CD14-positive monocyte (primary cell): ENCODE measurements around the gene ERBB4. TPM values are rescaled to one million over a fixed set of nuclear protein-coding genes. Genes with fewer than 3 reads are reported as not detected.
"Not testable (repeated sequence)": the region's sequence is repeated elsewhere in the genome, so short reads cannot be mapped to it uniquely, and the experiment has no call there.

Experiments used
- DNase-seq, 3 donors: peaks; one replicate each; pipeline ENCODE4 v3.0.0-alpha.2; 2011 to 2022
- H2AFZ ChIP-seq: 2 replicates; pipeline ENCODE4 v1.6.0; 2012; ENCODE audit warnings: mild to moderate bottlenecking, low read depth, low read length, inconsistent platforms; ENCODE audit not compliant: insufficient read depth, poor library complexity, severe bottlenecking
- H3K27ac ChIP-seq, 2 donors: 1 replicate in 1 of 2; 2 replicates in 1 of 2; pipeline ENCODE4 v1.5.1; 2012 to 2013; ENCODE audit warnings: low read length in 2 of 2, control low read depth in 1 of 2, inconsistent platforms in 1 of 2, low read depth in 1 of 2, mild to moderate bottlenecking in 1 of 2
- H3K27me3 ChIP-seq, 2 donors: one replicate each; pipeline versions ENCODE4 v1.6.0 to v1.6.1; 2011 to 2013; ENCODE audit warnings: low read length in 2 of 2; ENCODE audit not compliant: control insufficient read depth in 2 of 2, insufficient read depth in 2 of 2
- H3K36me3 ChIP-seq, 2 donors: replicated peaks in 1 of 2; 1 replicate in 1 of 2; 2 replicates in 1 of 2; pipeline versions ENCODE4 v1.5.1 to v1.6.1; 2012 to 2013; ENCODE audit warnings: low read length in 2 of 2, control low read depth in 1 of 2, inconsistent platforms in 1 of 2, mild to moderate bottlenecking in 1 of 2; ENCODE audit not compliant: insufficient read depth in 2 of 2, control insufficient read depth in 1 of 2
- H3K4me1 ChIP-seq, 2 donors: 1 replicate in 1 of 2; 2 replicates in 1 of 2; pipeline versions ENCODE4 v1.5.1 to v1.6.1; 2012 to 2013; ENCODE audit warnings: low read length in 2 of 2, control low read depth in 1 of 2, inconsistent platforms in 1 of 2, mild to moderate bottlenecking in 1 of 2, moderate library complexity in 1 of 2; ENCODE audit not compliant: insufficient read depth in 2 of 2, control insufficient read depth in 1 of 2
- H3K4me2 ChIP-seq: replicated peaks from 2 replicates; pipeline ENCODE3; 2012; ENCODE audit warnings: low read length, moderate library complexity, mild to moderate bottlenecking; ENCODE audit not compliant: poor library complexity, severe bottlenecking; ENCODE audit errors: extremely low read depth
- H3K4me3 ChIP-seq, 3 experiments: fragments of 200-600 bp in 1 of 3; sonication (generic) in 1 of 3; replicated peaks in 1 of 3; 1 replicate in 2 of 3; 2 replicates in 1 of 3; pipeline ENCODE4 v1.5.1; 2011 to 2013; ENCODE audit warnings: low read length in 3 of 3, mild to moderate bottlenecking in 3 of 3, control low read depth in 2 of 3, low read depth in 2 of 3, inconsistent platforms in 1 of 3, moderate library complexity in 1 of 3
- H3K79me2 ChIP-seq: 2 replicates; pipeline ENCODE4 v1.6.0; 2012; ENCODE audit warnings: mild to moderate bottlenecking, control low read depth, inconsistent platforms, low read length, moderate library complexity; ENCODE audit not compliant: insufficient read depth
- H3K9ac ChIP-seq: 2 replicates; pipeline ENCODE4 v1.6.0; 2017; ENCODE audit warnings: low read length, mild to moderate bottlenecking; ENCODE audit not compliant: insufficient read depth, poor library complexity, severe bottlenecking
- H3K9me3 ChIP-seq, 2 donors: replicated peaks in 1 of 2; 1 replicate in 1 of 2; 2 replicates in 1 of 2; pipeline versions ENCODE4 v1.5.1 to v1.6.1; 2012 to 2013; ENCODE audit warnings: low read length in 2 of 2, control low read depth in 1 of 2; ENCODE audit not compliant: control insufficient read depth in 1 of 2, insufficient read depth in 1 of 2
- H4K20me1 ChIP-seq: 2 replicates; pipeline ENCODE4 v1.6.0; 2012; ENCODE audit warnings: mild to moderate bottlenecking, low read length, control low read depth, moderate library complexity; ENCODE audit not compliant: insufficient read depth
- H3K27ac Mint-ChIP-seq, 7 donors: one replicate each; pipeline ENCODE4 v1.8.0; 2020; ENCODE audit warnings: mild to moderate bottlenecking in 7 of 7, mixed read lengths in 7 of 7, moderate library complexity in 6 of 7, inconsistent platforms in 2 of 7
- H3K27me3 Mint-ChIP-seq, 3 donors: one replicate each; pipeline ENCODE4 v1.8.0; 2021 to 2022; ENCODE audit warnings: low read depth in 3 of 3, mild to moderate bottlenecking in 3 of 3, mixed read lengths in 3 of 3, moderate library complexity in 3 of 3, inconsistent platforms in 1 of 3
- H3K36me3 Mint-ChIP-seq, 2 donors: one replicate each; pipeline ENCODE4 v1.8.0; 2020; ENCODE audit warnings: mixed read lengths in 2 of 2, inconsistent platforms in 1 of 2, mild to moderate bottlenecking in 1 of 2
- H3K4me1 Mint-ChIP-seq: one replicate; pipeline ENCODE4 v1.8.0; 2020; ENCODE audit warnings: mild to moderate bottlenecking, mixed read lengths
- H3K4me3 Mint-ChIP-seq, 2 donors: one replicate each; pipeline ENCODE4 v1.8.0; 2020; ENCODE audit warnings: mild to moderate bottlenecking in 2 of 2, mixed read lengths in 2 of 2, moderate library complexity in 1 of 2
- H3K9me3 Mint-ChIP-seq, 7 donors: one replicate each; pipeline ENCODE4 v1.8.0; 2020 to 2022; ENCODE audit warnings: mixed read lengths in 7 of 7, mild to moderate bottlenecking in 6 of 7, moderate library complexity in 6 of 7, inconsistent platforms in 2 of 7
- WGBS: methylation state at CpG from one replicate; pipeline ENCODE4 v1.1.5; 2013; ENCODE audit warnings: missing lambda C conversion rate; ENCODE audit not compliant: insufficient coverage; 5-methylcytosine and 5-hydroxymethylcytosine counted together
- intact Hi-C, 2 donors: fragments of 100-400 bp; cut with micrococcal nuclease; formaldehyde crosslinking; loops; one replicate each; pipeline versions ENCODE4 v1.15.0 to v1.15.1; 2023
- polyA plus RNA-seq, 3 donors: library from polyadenylated mRNA; depleted of rRNA in 1 of 3; unstranded in 2 of 3; stranded (reverse) in 1 of 3; fragments of 300-500 nt in 2 of 3; fragments of >200 nt in 1 of 3; fragmentation: Illumina TruSeq in 2 of 3; gene quantifications; 1 replicate in 2 of 3; 2 replicates in 1 of 3; pipeline ENCODE4 v1.2.3, GENCODE V29; 2012 to 2021
- TF ChIP-seq, protein P1 (sequence below): fragments of 200-600 bp; IDR thresholded peaks from one replicate; pipeline ENCODE4 v1.8.0; 2022; ENCODE audit warnings: antibody characterized with exemption, mild to moderate bottlenecking

The ERBB4 gene
- polyA plus RNA-seq, 3 donors, result not detected

DNA sequence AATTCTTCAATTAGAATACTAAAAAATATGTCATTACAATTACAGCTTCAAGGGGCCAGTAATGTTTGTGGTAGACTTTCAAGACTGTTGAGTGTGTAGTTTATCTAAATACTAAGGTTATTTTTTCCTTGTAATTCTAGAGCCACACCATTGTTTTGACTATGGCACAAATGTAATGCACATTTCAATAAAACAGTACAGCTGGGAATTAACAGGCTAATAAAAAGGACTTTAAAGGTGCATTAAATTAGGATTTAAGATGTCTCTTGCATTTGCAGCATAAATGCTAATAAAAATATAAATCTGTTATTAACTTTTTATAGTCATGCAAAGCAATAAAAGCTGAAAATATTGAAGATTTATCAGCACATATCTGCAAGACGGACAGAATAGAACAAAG is 344.8 kb downstream of the ERBB4 start:
- Mint-ChIP-seq H3K9me3 (peaks cover 0 to 3% (median 0%) of the 10 kb centered on the region in 7 donors), H3K36me3 (no peaks in the 10 kb centered on the region), H3K4me1 (no peaks in the 10 kb centered on the region), H3K27me3 (peaks cover 0 to 1% (median 0%) of the 10 kb centered on the region in 3 donors), H3K4me3 (no peak overlapping the region), H3K27ac (no peak overlapping the region)
- H3K4me1 ChIP-seq, result no peaks in the 10 kb centered on the region
- H3K27me3 ChIP-seq, result no peaks in the 10 kb centered on the region
- no peaks in the 10 kb centered on the region for H3K36me3 ChIP-seq
- WGBS, result no CpG with 5 or more reads among the region's 1 CpG
- intact Hi-C loops, result no loop called here
- H3K9me3 ChIP-seq, result no peaks in the 10 kb centered on the region
- no peak overlapping the region for H3K4me3 ChIP-seq
- H4K20me1 ChIP-seq, result no peaks in the 10 kb centered on the region
- no peak for DNase-seq
- H3K4me2 ChIP-seq, result no peak overlapping the region
- no peaks in the 10 kb centered on the region for H3K79me2 ChIP-seq
- TF ChIP-seq, protein P1, sequence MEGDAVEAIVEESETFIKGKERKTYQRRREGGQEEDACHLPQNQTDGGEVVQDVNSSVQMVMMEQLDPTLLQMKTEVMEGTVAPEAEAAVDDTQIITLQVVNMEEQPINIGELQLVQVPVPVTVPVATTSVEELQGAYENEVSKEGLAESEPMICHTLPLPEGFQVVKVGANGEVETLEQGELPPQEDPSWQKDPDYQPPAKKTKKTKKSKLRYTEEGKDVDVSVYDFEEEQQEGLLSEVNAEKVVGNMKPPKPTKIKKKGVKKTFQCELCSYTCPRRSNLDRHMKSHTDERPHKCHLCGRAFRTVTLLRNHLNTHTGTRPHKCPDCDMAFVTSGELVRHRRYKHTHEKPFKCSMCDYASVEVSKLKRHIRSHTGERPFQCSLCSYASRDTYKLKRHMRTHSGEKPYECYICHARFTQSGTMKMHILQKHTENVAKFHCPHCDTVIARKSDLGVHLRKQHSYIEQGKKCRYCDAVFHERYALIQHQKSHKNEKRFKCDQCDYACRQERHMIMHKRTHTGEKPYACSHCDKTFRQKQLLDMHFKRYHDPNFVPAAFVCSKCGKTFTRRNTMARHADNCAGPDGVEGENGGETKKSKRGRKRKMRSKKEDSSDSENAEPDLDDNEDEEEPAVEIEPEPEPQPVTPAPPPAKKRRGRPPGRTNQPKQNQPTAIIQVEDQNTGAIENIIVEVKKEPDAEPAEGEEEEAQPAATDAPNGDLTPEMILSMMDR, result no peak
- no peak overlapping the region for H3K27ac ChIP-seq
- H2AFZ ChIP-seq, result no peak overlapping the region
- no peak overlapping the region for H3K9ac ChIP-seq

DNA sequence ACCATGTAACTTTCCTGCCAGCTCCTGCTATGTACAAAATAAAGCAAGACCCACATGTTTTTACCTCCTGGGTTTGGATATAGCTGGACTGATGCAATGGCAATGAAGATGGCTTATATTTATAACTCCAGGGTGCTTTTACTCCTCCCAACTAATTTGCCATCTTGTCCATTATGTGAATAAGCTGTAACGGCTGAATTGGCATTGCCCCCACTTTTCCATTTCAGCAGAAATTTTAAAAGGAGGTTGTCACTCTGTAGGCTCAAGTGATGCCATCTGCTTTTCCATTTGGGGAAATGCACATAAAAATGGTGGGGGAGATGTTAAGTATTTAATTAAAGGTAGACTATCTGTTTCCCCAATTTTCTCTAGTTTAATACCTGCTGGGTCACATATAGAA is 345.5 kb downstream of the ERBB4 start:
- Histone ChIP-seq H3K36me3 (no peaks in the 10 kb centered on the region), H3K9me3 (no peaks in the 10 kb centered on the region), H3K27ac (no peak overlapping the region), H3K4me2 (no peak overlapping the region), H3K79me2 (no peaks in the 10 kb centered on the region), H3K4me3 (no peak overlapping the region), H4K20me1 (no peaks in the 10 kb centered on the region), H3K4me1 (no peaks in the 10 kb centered on the region), H3K27me3 (no peaks in the 10 kb centered on the region), H3K9ac (no peak overlapping the region), H2AFZ (no peak overlapping the region)
- no peaks in the 10 kb centered on the region for H3K36me3 Mint-ChIP-seq
- H3K4me1 Mint-ChIP-seq, result no peaks in the 10 kb centered on the region
- intact Hi-C loops, result no loop called here
- H3K4me3 Mint-ChIP-seq, result no peak overlapping the region
- TF ChIP-seq, protein P1, result no peak
- no peak for DNase-seq
- no CpG with 5 or more reads among the region's 1 CpG for WGBS
- H3K9me3 Mint-ChIP-seq, result peaks cover 0 to 3% (median 0%) of the 10 kb centered on the region in 7 donors
- H3K27me3 Mint-ChIP-seq, result peaks cover 0 to 3% (median 0%) of the 10 kb centered on the region in 3 donors
- H3K27ac Mint-ChIP-seq, result no peak overlapping the region

- H3K36me3 ChIP-seq, H3K27me3 Mint-ChIP-seq, intact Hi-C loops, H3K27ac Mint-ChIP-seq, H3K9me3 ChIP-seq, H3K4me3 ChIP-seq, H3K4me1 Mint-ChIP-seq, H3K4me2 ChIP-seq, H4K20me1 ChIP-seq, H3K36me3 Mint-ChIP-seq, H3K27ac ChIP-seq, H3K79me2 ChIP-seq, H3K4me1 ChIP-seq, H2AFZ ChIP-seq, DNase-seq, H3K4me3 Mint-ChIP-seq, H3K9me3 Mint-ChIP-seq, H3K27me3 ChIP-seq, H3K9ac ChIP-seq: not testable (repeated sequence)
- WGBS, result no CpG with 5 or more reads among the region's 8 CpGs
Observed at GRCh38 chr2:212191438-212191837, 347.2 kb downstream of the ERBB4 start.
